GM19467 (cell line): ENCODE results near the gene BTBD16.

Experiments
- ATAC-seq: cut with Tn5 transposase; IDR thresholded peaks from one replicate; pipeline ENCODE4 v1.9.1; 2021; ENCODE audit warnings: mild to moderate bottlenecking, moderate library complexity; ENCODE audit not compliant: unreplicated experiment

The BTBD16 gene

DNA sequence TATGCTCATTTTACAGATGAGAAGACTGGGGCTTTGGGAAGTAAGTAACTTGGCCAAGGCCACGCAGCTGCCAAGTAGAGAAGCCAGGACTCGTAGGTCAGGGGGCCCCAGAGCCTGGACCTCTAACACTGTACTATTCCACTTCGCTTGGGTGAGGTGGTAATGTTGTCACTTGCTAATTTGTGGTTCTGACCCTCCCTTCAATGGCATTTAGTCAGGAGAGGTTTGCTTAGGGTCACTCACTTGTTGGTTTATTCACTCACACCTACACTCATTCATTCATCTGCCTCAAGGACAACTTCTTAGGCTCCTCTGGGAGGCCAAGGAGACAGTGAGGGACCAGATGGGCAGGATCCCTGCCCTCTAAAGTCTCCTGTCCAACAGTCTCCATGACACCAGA, 21.3 kb downstream of the BTBD16 start:
- ATAC-seq: no peak

DNA sequence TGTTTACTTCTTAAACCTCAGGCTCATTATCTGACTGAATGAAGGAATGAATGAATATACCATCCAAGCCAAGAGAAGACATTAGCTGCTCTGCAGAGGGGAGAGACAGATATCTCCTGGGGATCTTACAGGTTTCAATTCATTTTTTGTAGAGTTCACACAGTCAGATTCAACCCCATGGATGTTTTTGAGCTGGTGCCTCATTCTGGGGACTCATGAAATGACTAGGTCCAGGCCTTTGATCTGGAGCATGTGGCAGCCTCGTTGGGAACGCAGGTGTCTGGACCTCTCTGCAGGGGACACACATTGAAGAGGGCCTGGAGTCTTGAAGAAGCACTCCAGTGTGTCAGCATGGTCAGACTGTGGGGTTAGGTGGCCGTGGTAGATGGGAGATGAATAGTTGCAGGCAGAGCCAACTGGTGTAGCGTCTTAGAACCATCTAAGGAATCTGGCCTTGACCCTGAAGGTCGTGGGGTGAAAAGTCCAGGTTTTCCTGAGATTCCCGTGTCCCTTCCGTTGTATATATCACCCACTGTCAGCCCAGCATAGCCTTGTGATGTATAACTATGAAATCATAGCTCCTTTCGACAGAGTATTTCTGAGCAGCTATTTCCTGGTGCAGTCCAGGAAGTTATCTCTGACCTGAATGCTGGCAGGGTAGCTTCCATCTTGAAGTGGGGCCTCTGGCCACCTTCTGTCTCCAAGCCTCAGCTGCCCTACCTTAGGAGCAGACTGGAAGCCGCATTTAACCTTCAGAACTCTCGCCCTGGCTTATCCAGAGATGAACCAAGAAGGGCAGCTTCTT, 22.3 kb downstream of the BTBD16 start:
- ATAC-seq: no peak

DNA sequence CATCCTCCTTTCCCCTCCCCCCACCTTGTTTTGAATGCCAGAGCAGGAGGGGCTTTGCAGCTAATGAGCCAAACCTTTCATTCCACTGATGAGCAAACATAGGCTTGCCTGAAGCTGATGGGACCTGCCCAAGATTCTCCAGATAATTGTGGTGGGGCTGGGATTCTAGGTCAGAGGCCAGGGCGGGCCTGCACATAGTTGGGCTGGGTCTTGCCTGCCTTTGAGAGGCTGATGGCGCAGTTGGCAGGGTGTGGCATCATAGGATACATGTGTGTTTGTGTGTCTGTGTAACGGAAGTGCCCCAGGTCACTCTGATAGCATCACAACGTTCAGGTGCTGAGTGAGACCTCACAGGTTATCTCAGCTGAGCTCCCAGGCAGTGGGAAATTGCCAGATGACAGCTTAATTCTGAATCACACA, 22.9 kb downstream of the BTBD16 start:
- ATAC-seq: no peak

DNA sequence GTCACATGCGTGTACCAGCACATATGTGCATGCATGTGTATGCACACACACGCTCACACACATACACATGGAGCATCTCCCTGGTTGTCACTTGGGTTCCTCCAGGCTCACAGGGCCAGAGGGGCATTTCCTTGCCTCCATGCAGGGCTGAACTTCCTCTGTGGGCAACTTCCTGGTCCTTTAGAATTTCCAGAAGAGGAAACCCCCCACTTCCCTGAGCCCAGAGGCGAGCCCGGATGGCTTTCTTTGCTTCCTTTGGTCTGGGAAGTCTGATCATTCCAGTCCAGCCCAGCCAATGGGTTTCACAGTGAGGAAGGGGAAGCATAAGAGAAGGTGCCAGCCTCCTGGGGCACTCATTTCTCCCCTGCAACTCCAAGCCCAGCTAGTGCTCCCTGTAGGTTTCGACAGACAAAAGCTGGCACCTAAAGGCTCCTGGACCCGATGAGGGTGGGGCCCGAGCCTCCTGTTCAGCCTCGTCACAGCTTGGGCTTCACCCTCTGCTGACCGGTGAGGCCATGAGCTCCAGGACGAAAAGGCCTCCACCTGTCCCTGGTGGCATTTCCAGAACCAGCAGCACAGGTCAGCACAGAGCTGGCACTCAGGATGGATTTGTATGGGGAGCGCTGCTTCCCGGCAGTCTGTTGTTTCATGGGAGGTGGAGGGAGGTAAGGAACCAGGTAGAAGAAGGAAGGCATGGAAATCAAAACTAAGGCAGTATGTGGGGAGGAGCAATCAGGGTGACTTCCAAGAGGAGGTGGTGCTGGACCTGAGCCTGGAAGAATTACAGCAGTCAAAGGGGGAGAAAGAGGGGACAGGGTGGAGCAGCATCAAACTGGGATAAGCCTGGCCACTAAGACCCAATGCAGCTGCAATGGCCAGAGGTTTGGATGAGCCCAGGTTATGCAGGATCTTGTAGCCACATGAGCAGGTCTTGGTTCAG, 23.7 kb downstream of the BTBD16 start:
- no peak for ATAC-seq

DNA sequence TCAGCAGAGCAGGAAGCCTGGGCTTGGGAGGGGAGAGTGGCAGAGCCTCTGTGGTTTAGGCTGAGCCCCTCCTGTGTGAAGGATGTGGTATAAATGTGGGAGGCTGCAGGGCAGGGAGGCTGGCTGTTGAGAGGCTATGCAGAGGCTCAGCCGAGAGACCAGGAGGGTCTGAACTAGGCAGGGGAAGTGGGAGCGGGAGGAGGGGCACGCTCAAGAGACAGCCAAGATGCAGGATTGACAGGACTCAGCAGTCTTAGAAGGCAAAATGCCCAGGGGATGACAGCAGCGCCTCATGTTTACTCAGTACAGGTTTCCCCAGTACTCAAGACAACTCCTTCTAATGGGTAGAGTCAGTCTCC, 24.3 kb downstream of the BTBD16 start:
- no peak for ATAC-seq

DNA sequence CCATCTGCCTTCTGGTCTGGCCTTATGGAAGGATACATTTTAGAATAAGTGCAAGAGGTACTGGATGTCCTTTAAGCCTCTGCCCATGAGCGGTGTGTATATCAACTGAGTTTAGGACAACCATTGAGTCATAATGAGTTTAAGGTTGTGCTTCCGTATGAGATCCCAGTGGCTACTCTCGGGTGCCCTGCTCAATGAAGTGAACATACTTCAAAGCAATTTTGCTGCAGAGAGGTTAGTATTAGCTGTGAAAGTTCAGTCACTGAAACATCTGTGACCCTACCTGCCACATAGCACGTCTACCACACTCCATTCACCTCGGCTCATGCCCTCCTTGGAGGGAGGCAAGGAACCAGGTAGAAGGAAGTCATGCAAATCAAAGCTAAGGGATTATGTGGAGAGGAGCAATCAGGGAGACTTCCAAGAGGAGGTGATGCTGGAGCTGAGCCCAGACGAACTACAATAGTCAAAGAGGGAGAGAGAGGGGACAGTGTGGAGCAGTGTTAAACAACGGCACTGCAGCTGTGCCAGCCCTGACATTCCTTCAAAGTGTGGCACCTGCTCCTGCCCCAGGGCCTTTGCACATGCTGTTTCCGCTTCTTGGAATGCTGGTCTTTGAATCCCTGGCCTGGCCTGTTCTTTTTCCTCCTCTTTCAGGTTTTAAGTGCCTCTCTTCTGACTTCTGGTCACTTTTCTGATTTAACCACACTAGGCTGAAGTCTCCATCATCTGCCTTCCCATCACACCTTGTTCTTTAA, 25.4 kb downstream of the BTBD16 start:
- ATAC-seq: no peak

DNA sequence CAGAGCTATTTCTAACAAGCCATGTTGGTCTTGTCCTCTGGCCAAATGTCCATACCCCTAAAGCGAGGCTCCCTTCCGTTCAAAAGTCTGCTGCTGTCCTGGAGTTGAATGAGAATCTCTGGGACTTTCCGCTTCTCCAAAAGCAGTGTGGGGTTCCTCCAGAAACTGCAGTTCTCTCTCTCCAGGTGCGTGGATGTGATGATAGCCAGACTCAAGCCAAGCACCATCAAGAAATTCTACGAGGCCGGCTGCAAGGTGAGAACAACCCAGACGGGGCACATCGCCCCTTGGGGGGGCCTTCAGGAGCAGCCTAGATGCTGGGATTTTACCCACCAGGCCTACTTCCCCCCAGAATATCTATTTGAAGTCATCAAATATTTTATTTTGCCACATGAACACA, 26.5 kb downstream of the BTBD16 start:
- no peak for ATAC-seq

DNA sequence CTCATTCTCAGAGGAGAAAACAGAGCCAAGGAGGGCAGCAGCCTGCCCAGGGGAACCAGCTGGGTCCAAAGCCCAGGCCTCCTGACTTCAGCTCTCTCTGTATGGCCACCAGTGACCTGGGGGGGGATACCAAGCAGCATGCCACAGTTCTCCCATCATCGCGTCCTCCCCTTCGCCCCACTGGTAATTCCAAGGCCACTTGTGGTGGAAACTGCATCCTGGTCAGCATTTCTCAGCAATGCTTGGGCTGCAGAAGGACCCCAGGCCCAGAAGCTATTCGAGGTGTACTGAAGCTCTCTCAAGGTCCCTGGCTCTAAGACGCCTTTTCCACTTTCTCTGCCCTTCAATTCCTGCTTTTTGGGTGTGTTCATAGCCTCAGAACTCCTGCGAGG, 27.1 kb downstream of the BTBD16 start:
- no peak for ATAC-seq

DNA sequence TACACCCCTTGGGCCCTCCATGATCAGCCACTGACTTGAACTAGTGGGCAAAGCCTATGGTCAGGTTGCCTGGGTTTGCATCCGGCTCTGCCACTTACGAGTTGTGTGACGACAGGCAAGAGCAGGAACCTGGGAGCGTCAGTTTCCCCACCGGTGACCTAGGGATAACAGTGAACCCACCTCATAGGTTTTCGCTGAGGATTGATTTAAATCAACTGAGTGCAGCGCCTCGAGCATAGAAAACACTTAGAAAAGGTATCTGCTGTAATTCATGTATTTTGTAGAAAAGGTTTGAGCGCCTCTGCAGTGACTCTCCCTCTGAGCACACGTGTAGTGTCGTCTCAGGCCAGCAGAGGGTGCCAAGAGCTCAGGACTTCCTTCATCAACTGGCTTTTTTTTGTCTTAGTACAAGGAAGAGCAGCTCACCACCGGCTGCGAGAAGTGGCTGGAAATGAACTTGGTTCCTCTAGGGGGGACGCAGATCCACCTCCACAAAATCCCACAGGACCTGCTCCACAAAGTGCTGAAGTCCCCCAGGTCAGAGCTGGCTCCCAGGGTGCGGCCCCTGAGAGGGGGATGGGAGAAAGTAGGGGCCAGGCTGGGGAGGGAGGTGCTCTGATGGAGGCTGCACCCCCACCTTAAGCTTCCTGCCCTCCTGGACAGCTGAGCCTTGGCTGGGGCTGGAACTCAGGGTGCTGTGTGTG, 27.7 kb downstream of the BTBD16 start:
- ATAC-seq: no peak

DNA sequence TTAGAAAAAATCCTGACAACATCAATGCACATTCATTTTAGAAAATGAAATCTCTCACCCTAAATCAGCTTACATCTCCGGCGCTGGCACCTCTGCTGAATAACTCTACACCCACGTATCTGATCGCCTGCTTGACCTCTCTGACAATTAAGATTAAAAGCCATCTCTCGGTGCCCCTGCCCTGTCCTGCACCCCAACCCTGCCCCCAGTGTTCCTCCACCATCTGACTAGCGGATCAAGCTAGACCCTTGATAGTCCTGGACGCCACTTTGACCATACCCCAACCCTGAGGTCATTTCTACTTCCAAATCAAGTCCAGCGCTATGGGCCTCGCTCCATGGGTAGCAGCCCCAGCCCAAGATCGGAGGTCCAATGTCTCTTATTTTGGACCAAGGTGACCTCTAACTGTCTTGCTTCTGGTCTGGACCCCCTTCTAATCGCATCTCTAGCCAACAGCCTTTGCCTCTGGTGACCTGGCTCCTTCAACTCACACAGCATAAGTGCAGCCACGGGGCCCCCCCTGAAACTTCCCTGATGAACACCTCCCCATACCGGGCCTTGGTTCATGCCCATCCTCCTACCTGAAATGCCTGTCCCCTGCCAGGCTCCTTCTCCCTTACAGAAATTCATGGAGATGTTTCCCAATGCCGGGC, 28.5 kb downstream of the BTBD16 start:
- no peak for ATAC-seq

DNA sequence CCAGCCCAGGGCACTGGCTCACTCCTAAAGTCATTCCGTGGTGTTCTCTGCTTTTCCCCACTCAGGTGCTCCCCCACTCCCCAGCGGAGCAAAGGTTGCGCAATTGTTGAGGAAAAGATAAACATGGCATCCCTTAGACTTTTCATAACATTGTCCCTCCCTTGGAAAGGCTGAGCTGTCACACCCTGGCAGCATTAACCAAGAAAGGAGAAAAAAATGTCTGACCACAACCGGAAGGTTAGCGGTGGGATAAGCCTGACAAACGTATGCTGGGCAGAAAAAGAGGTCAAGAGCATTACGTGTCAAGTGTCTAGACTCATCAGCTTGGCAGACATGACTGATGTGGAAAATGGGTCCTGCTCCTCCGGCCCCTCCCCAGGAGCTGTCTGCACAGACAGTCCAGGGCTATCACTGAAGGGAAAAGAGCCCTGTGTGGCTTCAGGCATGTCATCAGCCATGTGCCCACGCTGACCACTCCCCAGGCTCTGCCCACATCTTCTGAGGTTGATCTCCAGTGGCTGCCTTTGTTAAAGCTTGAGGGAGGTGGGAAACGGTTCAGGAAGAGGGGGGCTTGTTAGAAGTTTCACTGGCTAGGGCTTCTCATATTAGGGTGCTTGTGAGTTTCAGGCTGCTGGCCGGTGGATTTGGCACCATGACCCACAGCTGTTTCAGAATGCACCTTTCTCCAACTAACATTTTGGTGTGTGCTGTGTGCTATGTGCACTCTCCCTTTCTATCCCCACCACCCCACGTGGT, 30.1 kb downstream of the BTBD16 start:
- ATAC-seq: no peak

DNA sequence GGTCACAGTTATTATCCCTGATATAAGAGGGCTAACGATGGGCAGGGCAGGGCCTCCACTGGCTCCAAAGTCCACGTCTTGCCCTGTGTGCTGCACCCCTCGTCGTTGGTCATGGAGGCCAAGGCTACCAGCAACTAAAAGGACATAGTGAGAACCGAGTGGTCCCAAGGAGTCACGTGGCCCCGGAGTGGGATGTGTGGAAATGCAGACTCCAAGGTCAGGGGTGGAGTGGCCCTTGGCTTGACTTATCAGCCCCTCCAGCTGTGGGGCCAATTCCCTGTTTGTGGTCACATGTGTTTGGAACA, 30.7 kb downstream of the BTBD16 start:
- ATAC-seq: no peak

DNA sequence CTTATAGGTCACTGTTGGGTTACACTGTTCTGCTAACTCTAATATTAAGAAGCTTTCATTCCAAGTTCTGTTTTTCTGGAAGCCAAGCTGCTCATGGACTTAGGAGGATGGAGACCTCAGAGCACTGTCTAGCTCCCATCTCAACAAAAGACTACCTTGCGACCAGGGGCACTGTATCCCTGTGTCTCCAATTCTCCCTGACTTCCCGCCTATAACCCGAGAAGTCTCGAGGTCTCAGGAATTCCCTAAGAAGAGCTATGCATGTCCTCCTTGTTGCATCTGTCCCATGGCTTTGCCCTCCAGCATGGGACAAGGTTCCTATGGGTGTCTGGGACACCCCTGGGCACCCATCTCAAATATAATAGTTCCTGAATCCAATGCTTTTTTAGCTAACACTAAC, 31.2 kb downstream of the BTBD16 start:
- no peak for ATAC-seq

DNA sequence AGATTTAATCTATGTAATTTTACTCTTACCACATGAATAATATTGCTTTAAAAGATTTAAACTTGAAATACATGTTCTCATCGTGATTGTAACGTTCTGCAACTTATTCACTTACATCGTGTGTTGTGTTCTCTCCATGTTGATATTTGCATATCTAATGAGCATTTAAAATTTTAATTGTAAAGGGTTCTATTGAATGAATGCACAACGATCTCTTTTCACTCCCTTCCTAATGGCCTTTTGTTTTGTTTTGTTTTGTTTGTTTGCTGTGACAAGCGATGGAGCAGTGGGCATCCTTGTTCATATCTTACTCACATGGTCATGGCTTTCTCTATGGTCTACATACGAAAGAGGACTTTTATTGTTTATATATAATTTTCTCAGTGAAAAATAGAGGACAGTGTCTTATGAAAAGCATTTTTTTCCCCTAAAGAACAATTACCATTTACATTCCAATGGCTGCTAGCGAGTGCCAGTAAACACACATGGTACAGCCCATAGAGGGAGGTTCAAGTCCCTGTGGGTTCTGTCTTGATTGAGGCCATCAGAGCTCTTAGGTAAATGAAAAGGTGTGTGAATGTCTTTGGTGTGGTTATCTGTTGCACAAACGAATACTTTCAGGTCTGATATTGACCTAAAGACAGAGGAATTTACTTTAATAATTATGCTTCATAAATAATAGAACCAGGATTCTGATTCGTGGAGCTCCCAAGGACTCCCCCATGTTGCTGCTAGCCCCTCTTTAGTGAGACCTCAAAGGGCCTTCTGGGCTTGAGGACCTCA, 32.4 kb downstream of the BTBD16 start:
- ATAC-seq: no peak

DNA sequence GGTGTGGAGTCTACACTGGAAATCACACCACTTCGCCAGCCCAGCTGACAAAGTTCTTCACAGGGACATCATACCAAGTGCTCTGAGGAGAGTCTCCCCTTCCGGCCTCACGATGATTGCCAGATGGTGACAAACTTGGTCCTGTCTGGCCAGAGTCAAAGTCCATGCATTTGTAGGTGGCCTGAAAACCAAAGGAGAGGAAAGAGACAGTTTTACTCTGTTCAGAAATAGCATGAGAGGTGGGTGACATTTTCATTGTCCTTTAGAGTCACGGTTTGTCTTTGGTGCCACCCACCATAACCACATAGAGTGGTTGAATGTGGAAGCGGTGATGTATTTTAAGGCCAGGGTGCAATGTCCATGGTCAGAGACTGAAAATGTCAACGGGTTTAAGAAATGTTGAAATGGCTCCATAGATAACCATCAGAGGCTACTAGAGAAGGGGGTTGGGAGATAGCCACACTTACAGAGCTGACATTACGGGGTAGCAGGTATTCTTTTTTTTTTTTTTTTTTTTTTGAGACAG, 33.0 kb downstream of the BTBD16 start:
- no peak for ATAC-seq

DNA sequence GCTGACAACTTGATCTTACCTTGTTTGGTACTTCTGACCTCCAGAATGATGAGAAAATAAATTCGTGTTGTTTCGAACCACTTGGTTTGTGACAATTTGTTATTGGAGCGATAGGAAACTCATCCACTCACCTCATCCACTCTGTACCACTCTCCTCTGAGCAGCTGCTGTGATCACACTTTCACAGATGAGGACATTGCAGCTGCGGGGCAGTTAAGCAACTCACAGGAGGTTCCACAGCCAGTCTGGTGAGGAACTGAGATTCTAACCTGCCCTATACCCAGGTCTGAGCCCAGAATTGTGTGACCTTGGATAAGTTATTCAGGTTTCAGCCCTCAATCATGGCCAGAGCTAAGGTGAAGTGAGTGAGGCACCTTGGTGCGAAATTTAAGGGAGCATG, 35.2 kb downstream of the BTBD16 start:
- no peak for ATAC-seq

DNA sequence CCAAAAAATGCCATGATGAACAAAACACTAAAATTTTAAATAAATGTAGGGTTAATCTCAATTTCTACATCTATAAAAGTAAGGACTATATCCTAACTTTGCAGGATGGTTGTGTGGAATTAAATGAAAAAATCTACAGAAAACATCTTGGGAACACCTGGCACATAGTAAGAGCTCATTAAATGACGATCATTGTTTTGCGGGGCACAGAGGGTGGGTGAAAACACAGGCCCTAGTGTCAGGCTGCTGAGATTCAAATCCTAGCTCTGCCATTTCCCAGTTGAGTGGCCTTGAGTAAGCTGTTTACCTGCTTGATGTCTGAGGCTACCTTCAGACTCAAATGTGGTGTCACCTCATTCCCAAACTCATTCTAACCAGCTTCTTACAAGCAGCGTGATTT, 35.6 kb downstream of the BTBD16 start:
- no peak for ATAC-seq

DNA sequence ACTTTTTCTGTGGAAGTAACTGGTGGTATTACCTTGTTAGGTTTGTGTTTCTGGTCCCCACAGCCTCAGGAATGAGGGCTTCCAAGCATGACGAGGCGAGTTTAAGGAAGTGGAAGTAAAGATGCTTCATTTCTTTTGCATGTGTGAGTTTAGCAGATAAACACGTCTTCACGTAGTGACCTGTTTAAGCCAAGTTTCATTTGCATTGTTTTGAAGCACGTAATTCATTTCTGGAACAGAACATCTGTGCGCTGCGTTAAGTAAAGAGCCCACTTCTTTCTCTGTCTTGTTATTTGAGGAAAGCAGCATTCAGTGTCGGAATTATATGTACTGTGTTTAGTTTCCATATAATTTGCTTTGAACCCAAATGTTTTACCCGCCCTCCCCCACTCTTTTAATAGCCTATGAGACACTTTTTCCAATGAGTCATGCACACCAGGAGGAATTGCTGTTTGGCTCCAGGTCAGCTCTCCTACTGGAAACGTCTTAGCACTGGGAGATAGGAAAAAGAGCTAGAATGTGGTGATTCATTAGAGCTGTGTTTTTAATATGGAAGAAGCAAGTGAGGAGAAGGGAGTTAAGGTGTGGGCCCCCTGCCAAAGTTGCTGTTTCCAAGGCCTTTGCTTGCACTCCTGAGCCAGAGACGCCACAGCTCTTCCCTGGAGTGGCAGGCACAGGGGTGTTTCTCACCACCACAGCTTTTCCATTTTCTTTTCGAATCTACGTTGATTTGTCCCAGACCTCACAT, 36.7 kb downstream of the BTBD16 start:
- ATAC-seq: no peak
